ENCODE data around the gene HS1BP3.

- TF ChIP-seq, protein P1, sequence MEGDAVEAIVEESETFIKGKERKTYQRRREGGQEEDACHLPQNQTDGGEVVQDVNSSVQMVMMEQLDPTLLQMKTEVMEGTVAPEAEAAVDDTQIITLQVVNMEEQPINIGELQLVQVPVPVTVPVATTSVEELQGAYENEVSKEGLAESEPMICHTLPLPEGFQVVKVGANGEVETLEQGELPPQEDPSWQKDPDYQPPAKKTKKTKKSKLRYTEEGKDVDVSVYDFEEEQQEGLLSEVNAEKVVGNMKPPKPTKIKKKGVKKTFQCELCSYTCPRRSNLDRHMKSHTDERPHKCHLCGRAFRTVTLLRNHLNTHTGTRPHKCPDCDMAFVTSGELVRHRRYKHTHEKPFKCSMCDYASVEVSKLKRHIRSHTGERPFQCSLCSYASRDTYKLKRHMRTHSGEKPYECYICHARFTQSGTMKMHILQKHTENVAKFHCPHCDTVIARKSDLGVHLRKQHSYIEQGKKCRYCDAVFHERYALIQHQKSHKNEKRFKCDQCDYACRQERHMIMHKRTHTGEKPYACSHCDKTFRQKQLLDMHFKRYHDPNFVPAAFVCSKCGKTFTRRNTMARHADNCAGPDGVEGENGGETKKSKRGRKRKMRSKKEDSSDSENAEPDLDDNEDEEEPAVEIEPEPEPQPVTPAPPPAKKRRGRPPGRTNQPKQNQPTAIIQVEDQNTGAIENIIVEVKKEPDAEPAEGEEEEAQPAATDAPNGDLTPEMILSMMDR (IDR thresholded peaks at IDR 0.05): no peak
- no peak for TF ChIP-seq POLR2A (IDR thresholded peaks at IDR 0.05)
Observed at GRCh38 chr2:20604401-20604911, 46.4 kb downstream of the HS1BP3 start.
